ENCODE measurements around the gene SRRM5.

- TF ChIP-seq CTCF (conservative IDR thresholded peaks at IDR 0.05; ENCODE audit: low read depth, low read length), result no peak
- TF ChIP-seq EZH2 (IDR thresholded peaks at IDR 0.05; ENCODE audit: borderline replicate concordance, low read depth, low read length, poor library complexity, severe bottlenecking), result no peak
Measured at GRCh38 chr19:43619262-43620060, 7.6 kb downstream of the SRRM5 start, which contains the start of gene ZNF428.
